Measurements from ENCODE around the gene NID1.

NID1 gene

GRCh38 chr1:235993652-235994051, 71.2 kb downstream of the NID1 start:
- H3K4me3 ChIP-seq (replicated peaks; ENCODE audit: low read depth, low read length) = no peak overlapping the region
- DNase-seq (ENCODE audit: extremely low read depth, low read depth) = no peak
- no peak for TF ChIP-seq CTCF (IDR thresholded peaks at IDR 0.05; ENCODE audit: low read depth, low read length, missing control alignments)

GRCh38 chr1:235992868-235993267, 72.0 kb downstream of the NID1 start:
- DNase-seq (ENCODE audit: extremely low read depth, low read depth) = no peak
- no peak overlapping the region for H3K4me3 ChIP-seq (replicated peaks; ENCODE audit: low read depth, low read length)
- TF ChIP-seq CTCF (IDR thresholded peaks at IDR 0.05; ENCODE audit: low read depth, low read length, missing control alignments) = no peak

- no peak overlapping the region for H3K4me3 ChIP-seq (replicated peaks; ENCODE audit: low read depth, low read length)
- no peak for TF ChIP-seq CTCF (IDR thresholded peaks at IDR 0.05; ENCODE audit: low read depth, low read length, missing control alignments)
- no peak for DNase-seq (ENCODE audit: extremely low read depth, low read depth)
Observed at GRCh38 chr1:235992346-235992745, 72.5 kb downstream of the NID1 start.

- no peak for DNase-seq (ENCODE audit: extremely low read depth, low read depth)
- no peak overlapping the region for H3K4me3 ChIP-seq (replicated peaks; ENCODE audit: low read depth, low read length)
- TF ChIP-seq CTCF (IDR thresholded peaks at IDR 0.05; ENCODE audit: low read depth, low read length, missing control alignments) = no peak
Observed at GRCh38 chr1:235990330-235990795, 74.5 kb downstream of the NID1 start.

- DNase-seq (ENCODE audit: extremely low read depth, low read depth) = no peak
- TF ChIP-seq CTCF (IDR thresholded peaks at IDR 0.05; ENCODE audit: low read depth, low read length, missing control alignments) = no peak
- H3K4me3 ChIP-seq (replicated peaks; ENCODE audit: low read depth, low read length) = no peak overlapping the region
Observed at GRCh38 chr1:235989105-235989504, 75.8 kb downstream of the NID1 start.

GRCh38 chr1:235986869-235987268, 78.0 kb downstream of the NID1 start:
- H3K4me3 ChIP-seq (replicated peaks; ENCODE audit: low read depth, low read length) = no peak overlapping the region
- TF ChIP-seq CTCF (IDR thresholded peaks at IDR 0.05; ENCODE audit: low read depth, low read length, missing control alignments) = no peak
- no peak for DNase-seq (ENCODE audit: extremely low read depth, low read depth)
